Uterus (tissue), 4 donors: ENCODE data around the gene AAK1. TPM values are rescaled to one million over a fixed set of nuclear protein-coding genes. Genes with fewer than 3 reads are reported as not detected.
"Not testable (repeated sequence)": the region's sequence is repeated elsewhere in the genome, so short reads cannot be mapped to it uniquely, and the experiment has no call there.

Experiments
- DNase-seq, 2 donors: peaks; one replicate each; pipeline ENCODE4 v3.0.0-alpha.2; 2019 to 2020
- H3K27ac ChIP-seq, 2 donors: fragments of 200-600 bp; sonication (generic); 1 replicate in 1 of 2; 2 replicates in 1 of 2; pipeline ENCODE4 v1.5.1; 2016 to 2018
- H3K27me3 ChIP-seq, 2 donors: fragments of 200-600 bp; sonication (generic); one replicate each; pipeline ENCODE4 v1.5.1; 2018 to 2019; ENCODE audit warnings: control low read depth in 1 of 2
- H3K36me3 ChIP-seq, 2 donors: fragments of 200-600 bp; sonication (generic); one replicate each; pipeline ENCODE4 v1.5.1; 2019; ENCODE audit warnings: control low read depth in 1 of 2
- H3K4me1 ChIP-seq, 2 donors: fragments of 200-600 bp; sonication (generic); one replicate each; pipeline ENCODE4 v1.5.1; 2018 to 2019; ENCODE audit warnings: control low read depth in 1 of 2
- H3K4me3 ChIP-seq, 2 donors: fragments of 200-600 bp; sonication (generic); 1 replicate in 1 of 2; 2 replicates in 1 of 2; pipeline ENCODE4 v1.5.1; 2018 to 2019; ENCODE audit warnings: mild to moderate bottlenecking in 1 of 2
- H3K9me3 ChIP-seq, 2 donors: fragments of 200-600 bp; sonication (generic); one replicate each; pipeline ENCODE4 v1.5.1; 2019; ENCODE audit warnings: control low read depth in 1 of 2
- CTCF ChIP-seq, 4 experiments: fragments of 200-600 bp in 2 of 4; fragments of 450-650 bp in 2 of 4; sonication (generic) in 2 of 4; IDR thresholded peaks; one replicate each; pipeline ENCODE4 v1.5.1; 2016 to 2019; ENCODE audit warnings: antibody characterized with exemption in 4 of 4, mild to moderate bottlenecking in 2 of 4, moderate library complexity in 1 of 4
- POLR2A ChIP-seq, 2 donors: fragments of 450-650 bp; IDR thresholded peaks; one replicate each; pipeline ENCODE4 v1.6.1; 2016; ENCODE audit warnings: antibody characterized with exemption in 2 of 2, mild to moderate bottlenecking in 1 of 2, moderate library complexity in 1 of 2
- intact Hi-C: fragments of 100-400 bp; cut with DNase I; formaldehyde crosslinking; loops from one replicate; pipeline ENCODE4 v1.15.1; 2023; ENCODE audit warnings: low total_unique reads
- total RNA-seq, 4 donors: library from RNA; depleted of rRNA in 3 of 4; stranded (reverse); fragments of >200 nt in 3 of 4; gene quantifications; one replicate each; pipeline versions ENCODE4 v1.1.0 to v1.2.4, GENCODE V29; 2014 to 2023
- donor health status: DM: yes; HTN: yes; CAD: no.

Gene AAK1
- total RNA-seq, 4 donors from 2014 or later, result 13.1 to 66.3 (median 32.5) TPM

DNA sequence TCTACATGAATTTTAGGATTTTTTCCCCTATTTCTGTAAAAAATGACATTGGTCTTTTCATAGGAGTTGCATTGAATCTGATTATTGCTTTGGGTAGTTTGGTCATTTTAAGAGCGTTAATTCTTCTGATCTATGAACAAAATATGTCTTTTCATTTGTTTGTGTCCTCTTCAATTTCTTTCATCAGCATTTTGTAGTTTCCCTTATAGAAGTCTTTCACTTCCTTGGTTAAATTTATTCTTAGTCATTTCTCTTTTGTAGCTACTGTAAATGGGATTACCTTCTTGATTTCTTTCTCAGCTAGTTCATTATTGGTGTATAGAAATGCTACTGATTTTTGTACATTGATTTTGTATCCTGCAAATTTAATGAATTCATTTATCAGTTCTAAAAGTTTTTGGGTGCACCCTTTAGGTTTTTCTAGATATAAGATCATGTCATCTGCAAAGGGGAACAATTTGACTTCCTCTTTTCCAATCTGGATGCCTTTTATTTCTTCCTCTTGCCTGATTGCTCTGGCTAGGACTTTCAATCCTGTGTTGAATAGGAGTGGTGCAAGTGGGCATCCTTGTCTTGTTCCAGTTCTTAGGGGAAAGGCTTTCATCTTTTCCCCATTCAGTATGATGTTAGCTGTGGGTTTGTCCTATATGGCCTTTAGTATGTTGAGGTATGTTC, 36.6 kb upstream of the AAK1 start:
- H3K4me1 ChIP-seq, result peaks cover 0 to 6% of the 10 kb centered on the region in 2 donors
- no peaks in the 10 kb centered on the region for H3K27me3 ChIP-seq
- TF ChIP-seq CTCF (IDR thresholded peaks at IDR 0.05) (no peak), POLR2A (IDR thresholded peaks at IDR 0.05) (no peak)
- no peak overlapping the region for H3K4me3 ChIP-seq
- no peak for DNase-seq
- no peaks in the 10 kb centered on the region for H3K9me3 ChIP-seq
- no peaks in the 10 kb centered on the region for H3K36me3 ChIP-seq
- intact Hi-C loops, result no loop called here
- no peak overlapping the region for H3K27ac ChIP-seq

DNA sequence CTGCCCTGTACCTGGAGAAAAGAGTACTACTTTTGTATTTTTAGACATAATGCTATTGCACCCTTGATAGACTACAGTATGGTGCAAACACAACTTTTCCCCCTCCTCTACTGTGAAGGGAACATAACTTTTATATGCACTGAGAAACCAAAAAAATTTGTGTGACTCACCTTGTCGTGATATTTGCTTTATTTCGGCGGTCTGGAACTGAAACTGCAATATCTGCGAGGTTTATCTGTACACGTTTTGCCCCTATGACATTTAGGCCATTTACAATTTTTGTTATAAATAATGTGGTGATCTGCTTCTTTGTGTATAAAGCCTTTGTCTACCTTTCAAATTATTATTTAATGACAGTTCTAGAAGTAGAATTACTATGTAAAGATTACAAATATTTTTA, 34.4 kb upstream of the AAK1 start:
- Histone ChIP-seq H3K36me3 (no peaks in the 10 kb centered on the region), H3K27ac (no peak overlapping the region), H3K4me1 (no peaks in the 10 kb centered on the region), H3K27me3 (no peaks in the 10 kb centered on the region), H3K4me3 (no peak overlapping the region), H3K9me3 (no peaks in the 10 kb centered on the region)
- TF ChIP-seq CTCF (IDR thresholded peaks at IDR 0.05), result no peak
- no peak for TF ChIP-seq POLR2A (IDR thresholded peaks at IDR 0.05)
- intact Hi-C loops, result no loop called here
- no peak for DNase-seq

GRCh38 chr2:69676146-69676545, 32.6 kb upstream of the AAK1 start:
- TF ChIP-seq CTCF (IDR thresholded peaks at IDR 0.05) (no peak), POLR2A (IDR thresholded peaks at IDR 0.05) (no peak)
- Histone ChIP-seq H3K4me3 (no peak overlapping the region), H3K4me1 (no peaks in the 10 kb centered on the region), H3K9me3 (no peaks in the 10 kb centered on the region), H3K27ac (no peak overlapping the region), H3K27me3 (no peaks in the 10 kb centered on the region), H3K36me3 (no peaks in the 10 kb centered on the region)
- intact Hi-C loops, result no loop called here
- no peak for DNase-seq

GRCh38 chr2:69674316-69674670, 30.8 kb upstream of the AAK1 start:
- DNase-seq, result no peak
- Histone ChIP-seq H3K27ac (no peak overlapping the region), H3K9me3 (no peaks in the 10 kb centered on the region), H3K4me1 (no peaks in the 10 kb centered on the region), H3K4me3 (no peak overlapping the region), H3K27me3 (no peaks in the 10 kb centered on the region), H3K36me3 (no peaks in the 10 kb centered on the region)
- intact Hi-C loops, result no loop called here
- no peak for TF ChIP-seq CTCF (IDR thresholded peaks at IDR 0.05)
- TF ChIP-seq POLR2A (IDR thresholded peaks at IDR 0.05), result no peak

GRCh38 chr2:69673098-69673497, 29.6 kb upstream of the AAK1 start:
- H3K4me1 ChIP-seq, H3K4me3 ChIP-seq, intact Hi-C loops, DNase-seq, H3K27me3 ChIP-seq, H3K9me3 ChIP-seq, H3K27ac ChIP-seq, H3K36me3 ChIP-seq: not testable (repeated sequence)

DNA sequence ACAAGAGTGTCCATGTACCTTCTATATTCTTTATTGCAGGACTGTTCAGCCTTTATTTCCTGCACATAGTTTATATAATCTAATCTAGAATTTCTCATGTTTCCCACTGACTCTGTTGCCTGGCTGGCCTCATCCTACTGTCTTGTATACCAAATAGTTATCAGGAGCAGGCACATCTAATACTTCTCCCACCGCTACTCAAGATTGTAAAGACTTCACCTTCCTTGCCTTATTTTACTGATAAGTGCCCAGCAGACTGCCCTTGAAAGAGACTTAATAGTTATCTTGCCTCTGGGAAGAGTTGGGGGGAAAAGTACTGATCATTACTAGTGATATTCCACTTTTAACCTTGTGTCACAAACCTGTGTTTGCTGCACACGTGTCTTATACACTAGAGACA, 26.1 kb upstream of the AAK1 start:
- H3K27me3 ChIP-seq, result no peaks in the 10 kb centered on the region
- intact Hi-C loops, result no loop called here
- DNase-seq, result no peak
- no peaks in the 10 kb centered on the region for H3K4me1 ChIP-seq
- no peak overlapping the region for H3K27ac ChIP-seq
- H3K9me3 ChIP-seq, result no peaks in the 10 kb centered on the region
- no peaks in the 10 kb centered on the region for H3K36me3 ChIP-seq
- TF ChIP-seq CTCF (IDR thresholded peaks at IDR 0.05), result no peak
- no peak for TF ChIP-seq POLR2A (IDR thresholded peaks at IDR 0.05)
- H3K4me3 ChIP-seq, result no peak overlapping the region
